CD14-positive monocyte (primary cell): Measurements from ENCODE around the gene RAI14. TPM values are rescaled to one million over a fixed set of nuclear protein-coding genes. Genes with fewer than 3 reads are reported as not detected.
"Not testable (repeated sequence)": the region's sequence is repeated elsewhere in the genome, so short reads cannot be mapped to it uniquely, and the experiment has no call there.

Experiments
- DNase-seq, 3 donors: peaks; one replicate each; pipeline ENCODE4 v3.0.0-alpha.2; 2011 to 2022
- H2AFZ ChIP-seq: 2 replicates; pipeline ENCODE4 v1.6.0; 2012; ENCODE audit warnings: mild to moderate bottlenecking, low read depth, low read length, inconsistent platforms; ENCODE audit not compliant: insufficient read depth, poor library complexity, severe bottlenecking
- H3K27ac ChIP-seq, 2 donors: 1 replicate in 1 of 2; 2 replicates in 1 of 2; pipeline ENCODE4 v1.5.1; 2012 to 2013; ENCODE audit warnings: low read length in 2 of 2, control low read depth in 1 of 2, inconsistent platforms in 1 of 2, low read depth in 1 of 2, mild to moderate bottlenecking in 1 of 2
- H3K27me3 ChIP-seq, 2 donors: one replicate each; pipeline versions ENCODE4 v1.6.0 to v1.6.1; 2011 to 2013; ENCODE audit warnings: low read length in 2 of 2; ENCODE audit not compliant: control insufficient read depth in 2 of 2, insufficient read depth in 2 of 2
- H3K36me3 ChIP-seq, 2 donors: replicated peaks in 1 of 2; 1 replicate in 1 of 2; 2 replicates in 1 of 2; pipeline versions ENCODE4 v1.5.1 to v1.6.1; 2012 to 2013; ENCODE audit warnings: low read length in 2 of 2, control low read depth in 1 of 2, inconsistent platforms in 1 of 2, mild to moderate bottlenecking in 1 of 2; ENCODE audit not compliant: insufficient read depth in 2 of 2, control insufficient read depth in 1 of 2
- H3K4me1 ChIP-seq, 2 donors: 1 replicate in 1 of 2; 2 replicates in 1 of 2; pipeline versions ENCODE4 v1.5.1 to v1.6.1; 2012 to 2013; ENCODE audit warnings: low read length in 2 of 2, control low read depth in 1 of 2, inconsistent platforms in 1 of 2, mild to moderate bottlenecking in 1 of 2, moderate library complexity in 1 of 2; ENCODE audit not compliant: insufficient read depth in 2 of 2, control insufficient read depth in 1 of 2
- H3K4me2 ChIP-seq: replicated peaks from 2 replicates; pipeline ENCODE3; 2012; ENCODE audit warnings: low read length, moderate library complexity, mild to moderate bottlenecking; ENCODE audit not compliant: poor library complexity, severe bottlenecking; ENCODE audit errors: extremely low read depth
- H3K4me3 ChIP-seq, 3 experiments: fragments of 200-600 bp in 1 of 3; sonication (generic) in 1 of 3; replicated peaks in 1 of 3; 1 replicate in 2 of 3; 2 replicates in 1 of 3; pipeline ENCODE4 v1.5.1; 2011 to 2013; ENCODE audit warnings: low read length in 3 of 3, mild to moderate bottlenecking in 3 of 3, control low read depth in 2 of 3, low read depth in 2 of 3, inconsistent platforms in 1 of 3, moderate library complexity in 1 of 3
- H3K79me2 ChIP-seq: 2 replicates; pipeline ENCODE4 v1.6.0; 2012; ENCODE audit warnings: mild to moderate bottlenecking, control low read depth, inconsistent platforms, low read length, moderate library complexity; ENCODE audit not compliant: insufficient read depth
- H3K9ac ChIP-seq: 2 replicates; pipeline ENCODE4 v1.6.0; 2017; ENCODE audit warnings: low read length, mild to moderate bottlenecking; ENCODE audit not compliant: insufficient read depth, poor library complexity, severe bottlenecking
- H3K9me3 ChIP-seq, 2 donors: replicated peaks in 1 of 2; 1 replicate in 1 of 2; 2 replicates in 1 of 2; pipeline versions ENCODE4 v1.5.1 to v1.6.1; 2012 to 2013; ENCODE audit warnings: low read length in 2 of 2, control low read depth in 1 of 2; ENCODE audit not compliant: control insufficient read depth in 1 of 2, insufficient read depth in 1 of 2
- H4K20me1 ChIP-seq: 2 replicates; pipeline ENCODE4 v1.6.0; 2012; ENCODE audit warnings: mild to moderate bottlenecking, low read length, control low read depth, moderate library complexity; ENCODE audit not compliant: insufficient read depth
- H3K27ac Mint-ChIP-seq, 7 donors: one replicate each; pipeline ENCODE4 v1.8.0; 2020; ENCODE audit warnings: mild to moderate bottlenecking in 7 of 7, mixed read lengths in 7 of 7, moderate library complexity in 6 of 7, inconsistent platforms in 2 of 7
- H3K27me3 Mint-ChIP-seq, 3 donors: one replicate each; pipeline ENCODE4 v1.8.0; 2021 to 2022; ENCODE audit warnings: low read depth in 3 of 3, mild to moderate bottlenecking in 3 of 3, mixed read lengths in 3 of 3, moderate library complexity in 3 of 3, inconsistent platforms in 1 of 3
- H3K36me3 Mint-ChIP-seq, 2 donors: one replicate each; pipeline ENCODE4 v1.8.0; 2020; ENCODE audit warnings: mixed read lengths in 2 of 2, inconsistent platforms in 1 of 2, mild to moderate bottlenecking in 1 of 2
- H3K4me1 Mint-ChIP-seq: one replicate; pipeline ENCODE4 v1.8.0; 2020; ENCODE audit warnings: mild to moderate bottlenecking, mixed read lengths
- H3K4me3 Mint-ChIP-seq, 2 donors: one replicate each; pipeline ENCODE4 v1.8.0; 2020; ENCODE audit warnings: mild to moderate bottlenecking in 2 of 2, mixed read lengths in 2 of 2, moderate library complexity in 1 of 2
- H3K9me3 Mint-ChIP-seq, 7 donors: one replicate each; pipeline ENCODE4 v1.8.0; 2020 to 2022; ENCODE audit warnings: mixed read lengths in 7 of 7, mild to moderate bottlenecking in 6 of 7, moderate library complexity in 6 of 7, inconsistent platforms in 2 of 7
- WGBS: methylation state at CpG from one replicate; pipeline ENCODE4 v1.1.5; 2013; ENCODE audit warnings: missing lambda C conversion rate; ENCODE audit not compliant: insufficient coverage; 5-methylcytosine and 5-hydroxymethylcytosine counted together
- intact Hi-C, 2 donors: fragments of 100-400 bp; cut with micrococcal nuclease; formaldehyde crosslinking; loops; one replicate each; pipeline versions ENCODE4 v1.15.0 to v1.15.1; 2023
- polyA plus RNA-seq, 3 donors: library from polyadenylated mRNA; depleted of rRNA in 1 of 3; unstranded in 2 of 3; stranded (reverse) in 1 of 3; fragments of 300-500 nt in 2 of 3; fragments of >200 nt in 1 of 3; fragmentation: Illumina TruSeq in 2 of 3; gene quantifications; 1 replicate in 2 of 3; 2 replicates in 1 of 3; pipeline ENCODE4 v1.2.3, GENCODE V29; 2012 to 2021
- TF ChIP-seq, protein P1 (sequence below): fragments of 200-600 bp; IDR thresholded peaks from one replicate; pipeline ENCODE4 v1.8.0; 2022; ENCODE audit warnings: antibody characterized with exemption, mild to moderate bottlenecking

Gene RAI14
- polyA plus RNA-seq, 3 donors: 0.08 TPM; not detected in 2

DNA sequence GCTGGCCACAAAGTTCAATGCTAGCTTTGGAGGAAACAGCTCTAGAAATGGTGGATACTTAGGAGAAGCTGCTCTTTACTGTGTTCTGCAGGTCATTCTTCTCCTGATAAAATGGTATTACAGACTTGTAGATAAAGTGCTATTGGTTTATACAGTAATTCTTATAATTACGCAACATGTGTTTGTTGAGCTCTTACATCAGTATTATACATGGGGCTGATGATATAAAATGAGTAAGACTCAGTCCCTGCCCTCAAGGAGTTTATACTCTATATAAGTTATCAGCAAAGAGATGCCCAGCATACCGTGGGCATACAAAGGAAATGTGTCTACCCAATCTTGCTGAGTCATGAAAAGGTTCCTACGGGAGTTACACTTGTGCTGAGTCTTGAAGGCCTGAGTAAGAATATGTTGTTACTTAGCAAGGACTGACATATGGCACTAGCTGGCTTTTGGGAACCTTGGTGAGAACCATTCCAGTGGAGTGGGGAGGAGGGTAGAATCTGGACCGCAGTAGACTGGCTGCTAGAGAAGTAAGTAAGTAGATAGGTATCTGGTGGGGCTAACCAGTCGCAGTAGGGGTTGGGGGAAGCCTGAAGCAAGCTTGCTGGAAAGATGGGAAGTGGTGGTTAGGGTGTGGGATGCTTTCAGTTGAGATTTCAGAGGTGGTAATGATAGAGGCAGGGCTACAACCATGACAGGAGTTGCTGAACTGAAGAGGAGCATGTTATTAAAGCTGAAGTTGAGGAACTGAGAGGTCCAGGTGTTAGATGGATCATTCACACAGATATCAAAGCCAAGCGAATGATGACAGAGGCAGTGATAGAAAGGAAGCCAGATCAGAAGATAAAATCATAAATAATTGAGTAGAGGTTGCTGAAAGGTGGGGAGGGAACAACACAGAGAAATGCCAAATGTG lies 171.7 kb downstream of the RAI14 start:
- WGBS: 76% methylated on average over 4 of the region's 6 CpGs
- intact Hi-C loops: no loop called here
- H3K79me2 ChIP-seq: no peaks in the 10 kb centered on the region
- Mint-ChIP-seq H3K4me1 (no peaks in the 10 kb centered on the region), H3K27me3 (peaks cover 0 to 5% (median 2%) of the 10 kb centered on the region in 3 donors), H3K36me3 (no peaks in the 10 kb centered on the region), H3K4me3 (no peak overlapping the region), H3K9me3 (peaks cover 0 to 7% (median 0%) of the 10 kb centered on the region in 7 donors), H3K27ac (no peak overlapping the region)
- no peak overlapping the region for H3K27ac ChIP-seq
- no peaks in the 10 kb centered on the region for H3K9me3 ChIP-seq
- DNase-seq: no peak
- no peak overlapping the region for H2AFZ ChIP-seq
- H3K4me3 ChIP-seq: no peak overlapping the region
- H3K27me3 ChIP-seq: no peaks in the 10 kb centered on the region
- no peak overlapping the region for H3K4me2 ChIP-seq
- H4K20me1 ChIP-seq: no peaks in the 10 kb centered on the region
- no peak overlapping the region for H3K9ac ChIP-seq
- H3K4me1 ChIP-seq: no peaks in the 10 kb centered on the region
- H3K36me3 ChIP-seq: no peaks in the 10 kb centered on the region
- TF ChIP-seq, protein P1, sequence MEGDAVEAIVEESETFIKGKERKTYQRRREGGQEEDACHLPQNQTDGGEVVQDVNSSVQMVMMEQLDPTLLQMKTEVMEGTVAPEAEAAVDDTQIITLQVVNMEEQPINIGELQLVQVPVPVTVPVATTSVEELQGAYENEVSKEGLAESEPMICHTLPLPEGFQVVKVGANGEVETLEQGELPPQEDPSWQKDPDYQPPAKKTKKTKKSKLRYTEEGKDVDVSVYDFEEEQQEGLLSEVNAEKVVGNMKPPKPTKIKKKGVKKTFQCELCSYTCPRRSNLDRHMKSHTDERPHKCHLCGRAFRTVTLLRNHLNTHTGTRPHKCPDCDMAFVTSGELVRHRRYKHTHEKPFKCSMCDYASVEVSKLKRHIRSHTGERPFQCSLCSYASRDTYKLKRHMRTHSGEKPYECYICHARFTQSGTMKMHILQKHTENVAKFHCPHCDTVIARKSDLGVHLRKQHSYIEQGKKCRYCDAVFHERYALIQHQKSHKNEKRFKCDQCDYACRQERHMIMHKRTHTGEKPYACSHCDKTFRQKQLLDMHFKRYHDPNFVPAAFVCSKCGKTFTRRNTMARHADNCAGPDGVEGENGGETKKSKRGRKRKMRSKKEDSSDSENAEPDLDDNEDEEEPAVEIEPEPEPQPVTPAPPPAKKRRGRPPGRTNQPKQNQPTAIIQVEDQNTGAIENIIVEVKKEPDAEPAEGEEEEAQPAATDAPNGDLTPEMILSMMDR: no peak

DNA sequence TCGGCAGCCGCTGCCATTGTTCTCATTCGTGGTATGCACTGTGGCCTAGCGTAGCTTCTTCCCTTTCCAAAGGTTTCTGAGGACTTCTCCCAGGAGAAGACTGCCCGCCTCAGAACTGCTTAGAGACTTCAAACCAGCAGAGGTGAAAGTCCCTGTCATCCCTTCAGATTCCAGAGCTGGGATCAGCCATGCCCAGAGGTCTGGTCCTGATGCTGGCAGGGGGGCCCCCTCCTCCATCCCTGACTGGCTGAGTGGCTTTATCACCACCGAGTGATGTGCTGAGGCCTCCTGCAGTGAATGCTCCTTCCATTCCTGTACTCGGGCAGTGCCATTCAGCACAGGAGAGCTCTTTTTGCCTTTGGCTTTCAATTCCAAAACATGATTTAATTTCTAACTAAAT lies 174.7 kb downstream of the RAI14 start:
- H3K27ac ChIP-seq, intact Hi-C loops, H2AFZ ChIP-seq, H3K27ac Mint-ChIP-seq, H3K27me3 ChIP-seq, H3K4me1 Mint-ChIP-seq, H4K20me1 ChIP-seq, H3K36me3 ChIP-seq, H3K4me2 ChIP-seq, H3K9me3 ChIP-seq, H3K27me3 Mint-ChIP-seq, H3K9ac ChIP-seq, H3K4me1 ChIP-seq, H3K9me3 Mint-ChIP-seq, DNase-seq, H3K4me3 ChIP-seq, H3K4me3 Mint-ChIP-seq, H3K36me3 Mint-ChIP-seq, H3K79me2 ChIP-seq: not testable (repeated sequence)
- 100% methylated on average over 5 of the region's 7 CpGs for WGBS
